Measurements from ENCODE around the gene C10orf143. TPM values are rescaled to one million over a fixed set of nuclear protein-coding genes. Genes with fewer than 3 reads are reported as not detected.

The C10orf143 gene
- total RNA-seq, 1 donor, result 2.5 TPM

DNA sequence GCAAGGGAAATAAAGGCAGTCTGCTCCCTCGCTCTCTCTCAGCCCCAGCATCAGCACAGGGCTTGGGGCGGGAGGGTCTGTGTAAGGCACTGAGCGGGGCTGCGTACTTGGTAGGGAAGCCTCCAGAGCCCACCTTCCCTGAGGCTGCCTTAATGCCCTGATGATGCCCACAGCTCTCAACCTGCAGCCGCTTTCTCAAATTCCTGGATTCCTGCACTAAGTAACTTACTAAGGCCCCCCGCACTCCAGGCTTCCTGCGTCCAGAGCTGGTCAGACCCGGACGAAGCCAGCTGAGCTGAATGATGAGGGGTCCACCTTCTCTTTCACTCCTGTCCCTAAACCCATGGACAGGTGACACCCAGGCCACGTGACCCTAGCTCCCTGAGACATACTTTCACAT, 63.3 kb downstream of the C10orf143 start:
- Histone ChIP-seq H4K20me1 (ENCODE audit: insufficient read depth, low read length) (no peaks in the 10 kb centered on the region), H3K27ac (ENCODE audit: low read depth, low read length) (no peak overlapping the region), H3K4me3 (ENCODE audit: insufficient read depth, low read length) (no peak overlapping the region), H3K4me2 (ENCODE audit: insufficient read depth, low read length) (no peak overlapping the region), H3K79me2 (ENCODE audit: insufficient read depth, low read length) (no peaks in the 10 kb centered on the region), H2AFZ (ENCODE audit: low read length) (no peak overlapping the region), H3K9me3 (ENCODE audit: low read depth, low read length) (no peaks in the 10 kb centered on the region), H3K4me1 (ENCODE audit: insufficient read depth, low read length) (no peaks in the 10 kb centered on the region), H3K36me3 (ENCODE audit: insufficient read depth, low read length) (no peaks in the 10 kb centered on the region), H3K27me3 (ENCODE audit: insufficient read depth, low read length) (peaks cover 6% of the 10 kb centered on the region)
- no peak for TF ChIP-seq CTCF (IDR thresholded peaks at IDR 0.05; ENCODE audit: extremely low read depth, low read depth, low read length)
- no peak for DNase-seq (ENCODE audit: insufficient read length, low spot score, missing footprints)

- H4K20me1 ChIP-seq (ENCODE audit: insufficient read depth, low read length), result no peaks in the 10 kb centered on the region
- H3K79me2 ChIP-seq (ENCODE audit: insufficient read depth, low read length), result no peaks in the 10 kb centered on the region
- no peaks in the 10 kb centered on the region for H3K36me3 ChIP-seq (ENCODE audit: insufficient read depth, low read length)
- TF ChIP-seq CTCF (IDR thresholded peaks at IDR 0.05; ENCODE audit: extremely low read depth, low read depth, low read length), result no peak
- no peak overlapping the region for H3K4me3 ChIP-seq (ENCODE audit: insufficient read depth, low read length)
- peaks cover 6% of the 10 kb centered on the region for H3K27me3 ChIP-seq (ENCODE audit: insufficient read depth, low read length)
- H2AFZ ChIP-seq (ENCODE audit: low read length), result no peak overlapping the region
- no peaks in the 10 kb centered on the region for H3K4me1 ChIP-seq (ENCODE audit: insufficient read depth, low read length)
- no peaks in the 10 kb centered on the region for H3K9me3 ChIP-seq (ENCODE audit: low read depth, low read length)
- DNase-seq (ENCODE audit: insufficient read length, low spot score, missing footprints), result no peak
- H3K4me2 ChIP-seq (ENCODE audit: insufficient read depth, low read length), result no peak overlapping the region
- H3K27ac ChIP-seq (ENCODE audit: low read depth, low read length), result no peak overlapping the region
These were observed 64.0 kb downstream of the C10orf143 start for GRCh38 chr10:130046591-130046990.

DNA sequence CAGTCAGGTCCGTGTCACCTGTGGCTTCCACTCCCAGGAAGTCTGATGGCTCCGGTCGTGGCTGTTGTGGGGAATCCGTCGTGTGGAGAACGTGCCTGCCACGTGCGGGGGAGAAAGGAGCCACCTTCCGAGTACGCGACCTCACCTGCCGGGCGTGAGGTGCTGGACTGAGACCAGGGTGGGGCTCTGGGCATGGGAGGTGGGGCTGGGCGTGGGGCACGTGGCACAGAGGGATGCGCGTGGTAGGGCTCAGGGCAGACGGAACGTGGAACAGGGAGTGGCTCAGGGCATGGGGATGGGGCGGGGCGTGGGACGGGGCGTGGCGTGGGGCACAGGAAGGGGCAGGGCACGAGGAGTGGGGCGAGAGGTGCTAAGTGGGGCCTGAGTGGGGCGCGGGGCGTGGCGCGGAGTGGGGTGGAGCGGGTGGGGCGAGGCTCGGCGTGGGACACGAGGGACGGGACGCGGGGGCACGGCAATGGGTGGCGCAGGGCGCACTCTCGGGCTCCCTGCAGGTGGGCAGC, 64.8 kb downstream of the C10orf143 start:
- H3K4me2 ChIP-seq (ENCODE audit: insufficient read depth, low read length), result no peak overlapping the region
- no peaks in the 10 kb centered on the region for H3K79me2 ChIP-seq (ENCODE audit: insufficient read depth, low read length)
- H3K4me3 ChIP-seq (ENCODE audit: insufficient read depth, low read length), result no peak overlapping the region
- no peak overlapping the region for H2AFZ ChIP-seq (ENCODE audit: low read length)
- H3K4me1 ChIP-seq (ENCODE audit: insufficient read depth, low read length), result no peaks in the 10 kb centered on the region
- H3K27ac ChIP-seq (ENCODE audit: low read depth, low read length), result no peak overlapping the region
- H4K20me1 ChIP-seq (ENCODE audit: insufficient read depth, low read length), result no peaks in the 10 kb centered on the region
- peaks cover 6% of the 10 kb centered on the region for H3K27me3 ChIP-seq (ENCODE audit: insufficient read depth, low read length)
- no peak for TF ChIP-seq CTCF (IDR thresholded peaks at IDR 0.05; ENCODE audit: extremely low read depth, low read depth, low read length)
- H3K36me3 ChIP-seq (ENCODE audit: insufficient read depth, low read length), result no peaks in the 10 kb centered on the region
- no peak for DNase-seq (ENCODE audit: insufficient read length, low spot score, missing footprints)
- no peaks in the 10 kb centered on the region for H3K9me3 ChIP-seq (ENCODE audit: low read depth, low read length)

GRCh38 chr10:130045091-130045652, 65.5 kb downstream of the C10orf143 start:
- H3K79me2 ChIP-seq (ENCODE audit: insufficient read depth, low read length), result no peaks in the 10 kb centered on the region
- no peak overlapping the region for H3K4me2 ChIP-seq (ENCODE audit: insufficient read depth, low read length)
- no peaks in the 10 kb centered on the region for H3K4me1 ChIP-seq (ENCODE audit: insufficient read depth, low read length)
- peak; percentile 74 for TF ChIP-seq CTCF (IDR thresholded peaks at IDR 0.05; ENCODE audit: extremely low read depth, low read depth, low read length)
- no peak overlapping the region for H2AFZ ChIP-seq (ENCODE audit: low read length)
- H3K9me3 ChIP-seq (ENCODE audit: low read depth, low read length), result no peaks in the 10 kb centered on the region
- H3K36me3 ChIP-seq (ENCODE audit: insufficient read depth, low read length), result no peaks in the 10 kb centered on the region
- H3K4me3 ChIP-seq (ENCODE audit: insufficient read depth, low read length), result no peak overlapping the region
- peak; percentile 95 for DNase-seq (ENCODE audit: insufficient read length, low spot score, missing footprints)
- H3K27me3 ChIP-seq (ENCODE audit: insufficient read depth, low read length), result peaks cover 6% of the 10 kb centered on the region
- no peaks in the 10 kb centered on the region for H4K20me1 ChIP-seq (ENCODE audit: insufficient read depth, low read length)
- H3K27ac ChIP-seq (ENCODE audit: low read depth, low read length), result no peak overlapping the region
